Activated naive CD4-positive, alpha-beta T cell treated with anti-CD3 and anti-CD28 coated beads, Interleukin-2, amount 50 U/mL, for 24 hours (primary cell): Measurements from ENCODE around the gene BLNK.
A peak's percentile ranks its signal among the peaks of the same experiment; 100 is the strongest.
"Not testable (repeated sequence)": the region's sequence is repeated elsewhere in the genome, so short reads cannot be mapped to it uniquely, and the experiment has no call there.

Experiments used
- H3K27ac Mint-ChIP-seq: one replicate; pipeline ENCODE4 v1.8.0; 2021; ENCODE audit warnings: mild to moderate bottlenecking, mixed read lengths
- H3K27me3 Mint-ChIP-seq: one replicate; pipeline ENCODE4 v1.8.0; 2021; ENCODE audit warnings: mixed read lengths
- H3K36me3 Mint-ChIP-seq: one replicate; pipeline ENCODE4 v1.8.0; 2021; ENCODE audit warnings: mixed read lengths
- H3K4me1 Mint-ChIP-seq: one replicate; pipeline ENCODE4 v1.8.0; 2021; ENCODE audit warnings: mixed read lengths
- H3K4me3 Mint-ChIP-seq: one replicate; pipeline ENCODE4 v1.8.0; 2021; ENCODE audit warnings: mild to moderate bottlenecking, mixed read lengths
- H3K9me3 Mint-ChIP-seq: one replicate; pipeline ENCODE4 v1.8.0; 2021; ENCODE audit warnings: mixed read lengths

The BLNK gene

DNA sequence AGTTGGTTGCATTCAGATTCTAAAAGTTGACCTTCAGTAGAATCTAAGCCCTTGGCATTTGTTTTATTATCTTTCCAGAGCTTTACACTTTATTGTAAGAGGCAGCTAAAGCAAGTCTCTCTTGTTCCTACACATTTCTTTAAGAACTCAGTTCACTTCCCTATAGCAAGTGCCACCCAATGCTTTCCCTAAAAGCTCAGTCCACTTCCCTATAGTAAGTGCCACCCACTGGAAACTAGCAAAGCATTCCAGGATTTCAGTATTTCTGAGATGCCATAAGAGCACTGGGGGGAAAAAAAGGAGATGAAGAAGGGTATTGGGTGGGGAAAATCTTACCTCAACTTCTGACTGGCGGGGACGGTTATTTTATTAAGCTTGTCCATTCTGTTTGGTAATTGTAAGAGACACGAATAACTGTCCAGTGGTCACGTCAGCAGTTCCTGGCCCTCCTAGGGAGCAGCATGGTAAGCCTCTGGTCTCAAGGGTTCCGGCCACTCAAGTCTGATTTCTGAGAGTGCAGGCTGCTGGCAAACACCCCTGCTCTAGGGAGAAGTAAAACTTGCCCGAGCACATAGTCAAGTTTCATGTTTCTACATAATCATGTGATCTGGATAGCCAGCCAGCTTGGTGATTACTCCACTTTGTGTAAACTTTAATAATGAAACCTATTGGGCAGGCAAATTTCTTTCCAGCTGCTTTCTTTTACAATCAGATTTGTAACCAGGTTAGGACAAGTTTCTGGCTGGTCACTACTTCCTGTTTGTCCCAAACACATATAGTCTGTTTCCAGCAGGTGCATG lies at the start of gene BLNK:
TSS of gene BLNK (minus strand) at position 554 of the 800 bp plus-strand sequence. CDS start at position 383, 171 bp downstream.
- Mint-ChIP-seq H3K4me3 (no peak within 1 kb of the TSS), H3K4me1 (no peaks in the 10 kb centered on the region), H3K27ac (no peak within 1 kb of the TSS), H3K36me3 (no peaks in the 10 kb centered on the region), H3K9me3 (no peaks in the 10 kb centered on the region), H3K27me3 (peaks cover 2% of the 10 kb centered on the region)

DNA sequence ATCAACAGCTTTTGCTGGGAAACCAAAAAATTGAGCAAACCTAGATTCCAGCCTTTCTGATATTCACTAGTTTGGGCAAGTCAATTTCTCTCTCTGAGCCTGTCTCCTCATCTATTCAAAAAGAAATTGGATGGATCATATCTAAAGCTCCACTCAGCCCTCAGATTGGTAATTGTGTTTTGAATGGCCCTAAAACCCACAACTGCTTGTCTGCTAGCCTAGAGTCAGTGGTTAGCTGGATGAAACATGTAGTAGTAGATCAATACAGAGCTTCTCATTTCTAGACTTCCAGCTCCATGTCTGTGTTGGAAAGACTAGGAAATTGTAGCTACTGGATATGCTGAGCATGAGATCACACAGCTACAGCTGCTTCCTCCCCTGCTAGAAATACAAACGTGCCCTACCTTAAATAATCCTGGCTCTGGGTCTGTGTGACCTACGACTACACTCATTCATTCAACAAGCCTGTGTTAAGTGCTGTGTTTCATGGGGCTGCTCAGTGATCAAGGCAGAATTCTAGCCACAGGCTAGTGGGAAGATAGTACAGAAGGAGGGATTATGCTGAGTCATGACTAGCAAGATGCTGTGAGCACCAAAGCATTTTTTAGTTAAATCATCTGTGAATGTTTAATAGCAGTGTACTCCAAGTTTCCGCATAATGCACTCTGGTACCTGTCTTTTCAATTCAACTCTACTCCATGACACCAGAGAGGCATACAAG lies 48.5 kb upstream of the BLNK start:
- Mint-ChIP-seq H3K27me3 (peaks cover 3% of the 10 kb centered on the region), H3K4me3 (no peak overlapping the region), H3K9me3 (no peaks in the 10 kb centered on the region), H3K36me3 (no peaks in the 10 kb centered on the region), H3K4me1 (peaks cover 3% of the 10 kb centered on the region), H3K27ac (peak overlapping the region; percentile 14)

DNA sequence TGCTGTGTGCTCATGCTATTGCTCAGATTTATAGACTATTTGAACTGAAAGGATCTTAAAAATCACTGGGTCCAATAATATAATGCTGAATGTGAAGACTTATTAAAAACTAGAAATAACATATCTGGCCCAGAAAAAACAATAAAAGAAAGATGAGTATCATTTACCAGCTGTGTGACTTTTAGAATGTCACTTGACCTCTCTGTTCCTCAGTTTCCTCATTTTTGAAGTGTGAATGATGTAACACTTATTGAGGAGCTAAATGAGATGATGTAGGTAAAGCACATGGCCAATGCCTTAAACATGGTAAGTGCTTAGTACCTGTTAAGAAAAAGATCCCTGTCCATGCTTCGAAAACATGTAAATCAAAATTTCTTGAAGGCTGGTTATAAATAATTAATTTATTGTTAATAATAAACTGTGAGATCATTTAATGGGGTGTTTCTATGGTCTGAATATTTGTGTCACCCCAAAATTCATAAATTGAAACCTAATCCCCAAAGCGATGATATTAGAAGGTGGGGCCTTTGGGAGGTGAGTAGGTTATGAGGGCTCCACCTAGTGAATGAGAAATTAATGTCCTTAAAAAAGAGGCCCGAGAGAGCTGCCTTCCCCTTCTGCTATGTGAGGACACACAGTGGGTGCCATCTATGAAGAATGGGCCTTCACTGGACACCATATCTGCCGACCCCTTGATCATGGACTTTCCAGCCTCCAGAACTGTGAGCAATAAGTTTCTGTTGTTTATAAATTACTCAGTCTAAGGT lies 45.9 kb upstream of the BLNK start:
- no peak overlapping the region for H3K27ac Mint-ChIP-seq
- no peaks in the 10 kb centered on the region for H3K36me3 Mint-ChIP-seq
- peaks cover 3% of the 10 kb centered on the region for H3K27me3 Mint-ChIP-seq
- H3K9me3 Mint-ChIP-seq = no peaks in the 10 kb centered on the region
- peaks cover 3% of the 10 kb centered on the region for H3K4me1 Mint-ChIP-seq
- no peak overlapping the region for H3K4me3 Mint-ChIP-seq

DNA sequence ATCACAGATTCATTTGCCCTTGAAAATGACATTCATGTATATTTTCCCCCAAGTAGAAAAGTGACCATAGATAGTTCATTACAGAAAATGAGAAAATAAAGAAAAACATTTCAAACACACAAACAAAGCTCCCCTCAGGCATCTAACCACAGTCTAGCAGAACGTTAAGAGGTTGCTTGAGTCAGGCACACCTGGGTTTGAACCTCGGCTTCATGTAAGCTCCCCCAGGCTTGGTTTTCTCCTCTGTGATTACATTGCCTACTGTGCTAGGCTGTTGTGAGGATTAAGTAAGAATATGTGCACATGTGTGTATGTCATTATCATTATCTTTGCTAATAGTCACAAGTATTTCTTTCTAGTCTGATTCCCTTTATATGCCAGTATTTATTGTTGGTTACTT lies 42.0 kb upstream of the BLNK start:
- H3K4me3 Mint-ChIP-seq = no peak overlapping the region
- no peak overlapping the region for H3K27ac Mint-ChIP-seq
- H3K27me3 Mint-ChIP-seq = peaks cover 1% of the 10 kb centered on the region
- H3K4me1 Mint-ChIP-seq = peaks cover 3% of the 10 kb centered on the region
- no peaks in the 10 kb centered on the region for H3K36me3 Mint-ChIP-seq
- no peaks in the 10 kb centered on the region for H3K9me3 Mint-ChIP-seq

DNA sequence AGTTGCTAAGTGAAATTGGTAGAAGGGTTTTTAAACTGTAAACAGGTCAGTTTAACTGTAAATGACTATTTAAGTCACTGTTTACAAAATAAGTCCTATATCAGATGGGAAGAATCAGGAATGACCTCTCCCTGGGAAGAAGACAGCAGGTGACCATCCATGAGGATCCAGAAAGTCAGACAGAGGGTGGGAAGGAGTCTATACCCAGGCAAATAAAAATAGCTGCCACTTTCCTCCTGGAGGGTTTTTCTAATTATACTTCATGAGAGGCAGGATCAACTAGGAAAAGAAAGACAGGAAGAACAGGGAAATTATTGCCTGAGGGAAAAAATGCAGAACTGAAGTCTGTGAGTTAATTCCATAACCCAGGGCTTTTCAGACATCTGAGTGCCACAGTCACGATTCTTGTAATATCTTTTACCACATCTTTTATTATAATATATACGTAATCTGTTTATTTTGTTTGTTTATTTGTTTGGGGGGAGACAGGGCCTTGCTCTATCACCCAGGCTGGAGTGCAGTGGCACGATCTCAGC lies 39.9 kb upstream of the BLNK start:
- Mint-ChIP-seq H3K4me3 (no peak overlapping the region), H3K27ac (no peak overlapping the region), H3K9me3 (no peaks in the 10 kb centered on the region), H3K27me3 (peaks cover 1% of the 10 kb centered on the region), H3K4me1 (peaks cover 13% of the 10 kb centered on the region), H3K36me3 (no peaks in the 10 kb centered on the region)

DNA sequence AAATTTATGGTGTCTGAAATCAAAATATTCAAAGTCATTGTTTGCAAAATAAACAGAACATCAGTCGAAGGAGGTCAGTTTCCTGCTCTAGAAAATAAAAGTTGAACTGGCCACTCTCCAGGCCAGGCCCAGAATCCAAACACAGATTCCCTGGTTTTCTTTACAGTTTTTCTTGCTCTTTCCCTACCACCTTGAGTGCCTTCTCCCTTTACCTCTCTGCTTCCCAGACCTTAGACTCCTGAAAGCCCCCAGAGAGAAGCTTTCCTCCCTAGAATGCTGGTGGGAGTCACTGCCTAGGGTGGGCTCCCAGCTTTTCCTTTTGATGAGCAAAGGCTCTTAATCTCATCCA lies 38.9 kb upstream of the BLNK start:
- Mint-ChIP-seq H3K9me3 (no peaks in the 10 kb centered on the region), H3K27me3 (no peaks in the 10 kb centered on the region), H3K27ac (no peak overlapping the region), H3K4me3 (no peak overlapping the region), H3K36me3 (no peaks in the 10 kb centered on the region), H3K4me1 (peaks cover 19% of the 10 kb centered on the region)

DNA sequence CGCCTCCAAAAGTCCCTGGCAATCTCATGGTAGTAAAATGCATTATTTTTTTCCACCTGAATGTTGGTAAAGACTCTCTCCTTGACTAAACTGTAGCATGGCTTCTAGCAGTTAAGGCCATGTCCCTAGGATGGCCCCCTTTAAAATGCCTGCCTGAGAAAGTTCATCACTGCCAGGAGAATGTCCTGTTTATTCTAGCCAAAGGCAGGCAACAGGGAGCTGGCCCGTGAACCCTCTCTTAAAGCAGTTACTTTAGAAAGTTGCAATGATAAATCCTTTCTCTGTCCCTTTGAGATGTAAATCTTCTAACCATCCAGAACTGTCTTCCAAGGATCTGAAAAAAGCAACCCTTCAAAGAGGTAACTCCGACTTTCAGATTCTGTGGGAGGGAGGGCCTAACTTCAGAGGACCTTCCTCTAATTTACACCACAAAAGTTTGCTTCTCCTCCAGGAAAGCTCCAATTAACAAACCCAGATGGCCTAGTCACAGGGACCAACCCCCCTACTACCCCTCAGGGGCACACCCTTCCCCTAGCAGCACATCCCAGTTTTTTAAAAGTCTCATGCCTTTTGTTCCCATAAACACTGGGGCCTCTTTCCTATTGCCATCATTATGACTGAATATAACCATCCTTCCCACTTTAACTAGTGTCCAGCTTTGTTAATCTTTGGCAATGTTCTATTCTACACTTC lies 38.4 kb upstream of the BLNK start:
- no peaks in the 10 kb centered on the region for H3K9me3 Mint-ChIP-seq
- H3K27ac Mint-ChIP-seq = no peak overlapping the region
- H3K4me1 Mint-ChIP-seq = peaks cover 19% of the 10 kb centered on the region
- H3K27me3 Mint-ChIP-seq = no peaks in the 10 kb centered on the region
- no peaks in the 10 kb centered on the region for H3K36me3 Mint-ChIP-seq
- H3K4me3 Mint-ChIP-seq = no peak overlapping the region

DNA sequence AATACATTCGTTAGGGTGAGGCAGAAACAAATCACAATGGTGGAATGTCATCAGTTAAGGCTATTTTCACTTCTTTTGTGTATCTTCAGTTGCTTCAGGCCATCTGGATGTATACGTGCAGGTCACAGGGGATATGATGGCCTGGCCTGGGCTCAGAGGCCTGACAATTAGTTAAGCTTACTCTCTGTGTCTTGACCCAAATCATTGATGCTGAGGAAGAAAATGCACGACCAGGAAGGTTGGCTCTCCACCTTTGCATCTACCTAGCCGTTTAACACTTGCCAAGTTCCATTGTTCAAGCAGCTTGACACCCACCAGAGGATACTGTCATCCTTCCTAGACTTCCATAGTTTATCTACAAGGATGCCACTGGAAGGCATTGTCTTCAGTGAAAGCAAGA lies 37.5 kb upstream of the BLNK start:
- H3K27ac Mint-ChIP-seq, H3K27me3 Mint-ChIP-seq, H3K9me3 Mint-ChIP-seq, H3K4me3 Mint-ChIP-seq, H3K36me3 Mint-ChIP-seq: not testable (repeated sequence)
- H3K4me1 Mint-ChIP-seq = peaks cover 24% of the 10 kb centered on the region

DNA sequence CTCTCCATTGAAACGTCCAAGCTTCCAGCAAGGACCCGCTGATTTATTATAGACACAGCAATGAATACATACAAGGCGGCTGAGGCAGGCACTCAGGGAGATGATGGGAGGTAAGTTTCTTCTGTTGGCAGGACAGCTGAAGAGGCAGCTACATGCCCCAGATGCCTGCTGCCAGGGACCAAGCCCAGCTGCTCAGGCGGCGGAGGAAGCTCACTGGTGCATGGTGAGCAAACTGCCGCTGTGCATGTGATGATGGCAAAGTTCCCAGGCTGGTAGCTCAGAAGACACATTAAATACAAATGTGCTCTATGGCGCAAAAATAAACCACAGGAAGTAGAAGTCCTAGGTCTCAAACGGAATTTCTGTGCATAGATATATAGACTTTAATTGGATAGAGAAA lies 35.1 kb upstream of the BLNK start:
- H3K36me3 Mint-ChIP-seq = no peaks in the 10 kb centered on the region
- no peaks in the 10 kb centered on the region for H3K27me3 Mint-ChIP-seq
- peak overlapping the region; percentile 65 for H3K27ac Mint-ChIP-seq
- peak overlapping the region; percentile 47 for H3K4me3 Mint-ChIP-seq
- H3K4me1 Mint-ChIP-seq = peaks cover 36% of the 10 kb centered on the region
- H3K9me3 Mint-ChIP-seq = no peaks in the 10 kb centered on the region

DNA sequence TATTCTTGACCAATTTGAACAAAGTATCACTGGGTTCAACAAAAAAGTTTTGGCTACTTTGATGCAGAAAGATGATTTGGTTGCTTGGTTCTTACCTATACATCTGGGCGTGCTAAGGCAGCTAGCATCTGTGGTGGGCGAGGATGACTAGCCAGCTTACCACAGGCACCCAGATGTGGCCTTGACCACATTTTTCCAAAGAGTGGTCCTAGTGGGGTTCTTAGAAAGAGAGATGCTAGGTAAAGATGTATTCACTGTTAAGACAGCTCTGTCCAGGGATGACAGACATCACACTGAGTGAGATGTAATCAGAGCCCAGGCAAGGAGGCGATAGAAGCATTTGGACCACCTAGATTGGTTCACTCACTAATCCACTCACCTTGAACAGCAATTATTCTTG lies 33.6 kb upstream of the BLNK start:
- Mint-ChIP-seq H3K4me3 (no peak overlapping the region), H3K36me3 (no peaks in the 10 kb centered on the region), H3K27ac (no peak overlapping the region), H3K9me3 (no peaks in the 10 kb centered on the region), H3K4me1 (peaks cover 51% of the 10 kb centered on the region), H3K27me3 (no peaks in the 10 kb centered on the region)

DNA sequence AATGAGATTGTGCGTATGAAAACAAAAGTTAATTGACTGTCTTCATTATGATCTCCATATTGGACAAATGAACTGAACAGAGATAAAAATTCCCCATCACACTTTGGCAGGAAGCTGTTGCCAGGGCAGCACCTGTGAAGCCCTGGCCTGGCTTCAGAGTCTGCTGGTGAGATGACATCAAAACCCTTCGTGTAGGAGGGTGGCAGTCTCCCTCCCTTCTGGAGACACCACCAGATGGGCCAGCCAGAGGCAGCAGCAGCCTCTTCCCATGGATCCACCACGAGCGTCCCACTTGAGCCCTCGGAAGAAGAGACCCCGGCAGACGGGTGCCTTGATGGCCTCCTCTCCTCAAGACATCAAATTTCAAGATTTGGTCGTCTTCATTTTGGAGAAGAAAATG lies 32.9 kb upstream of the BLNK start, which contains the start of gene DNTT:
TSS of gene DNTT (plus strand) at position 205 of the 400 bp plus-strand sequence. CDS start at position 269, 64 bp downstream.
- Mint-ChIP-seq H3K4me1 (peaks cover 59% of the 10 kb centered on the region), H3K27ac (no peak within 1 kb of the TSS), H3K4me3 (no peak within 1 kb of the TSS), H3K9me3 (no peaks in the 10 kb centered on the region), H3K27me3 (no peaks in the 10 kb centered on the region), H3K36me3 (no peaks in the 10 kb centered on the region)

DNA sequence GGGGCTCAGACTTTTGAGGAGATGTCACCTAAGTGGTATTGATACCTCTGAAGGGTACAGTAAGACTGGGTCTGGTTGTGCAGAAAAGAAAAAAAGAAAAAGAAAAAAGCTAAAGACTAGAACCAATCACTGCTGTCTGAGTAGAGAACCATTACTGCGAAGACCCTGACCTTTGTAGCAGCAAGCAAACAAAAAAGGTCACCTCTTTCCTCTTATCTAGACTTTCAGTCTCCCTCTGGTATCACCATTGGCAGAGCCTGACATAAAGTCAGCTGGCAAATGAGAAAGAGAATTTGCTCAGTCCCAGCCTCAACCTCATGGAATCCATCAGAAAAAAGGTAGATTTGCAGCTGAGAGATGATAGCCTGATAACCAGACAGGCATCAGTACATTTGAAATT lies 30.2 kb upstream of the BLNK start:
- Mint-ChIP-seq H3K4me1 (peaks cover 79% of the 10 kb centered on the region), H3K4me3 (no peak overlapping the region), H3K9me3 (no peaks in the 10 kb centered on the region), H3K36me3 (no peaks in the 10 kb centered on the region), H3K27ac (no peak overlapping the region), H3K27me3 (no peaks in the 10 kb centered on the region)

DNA sequence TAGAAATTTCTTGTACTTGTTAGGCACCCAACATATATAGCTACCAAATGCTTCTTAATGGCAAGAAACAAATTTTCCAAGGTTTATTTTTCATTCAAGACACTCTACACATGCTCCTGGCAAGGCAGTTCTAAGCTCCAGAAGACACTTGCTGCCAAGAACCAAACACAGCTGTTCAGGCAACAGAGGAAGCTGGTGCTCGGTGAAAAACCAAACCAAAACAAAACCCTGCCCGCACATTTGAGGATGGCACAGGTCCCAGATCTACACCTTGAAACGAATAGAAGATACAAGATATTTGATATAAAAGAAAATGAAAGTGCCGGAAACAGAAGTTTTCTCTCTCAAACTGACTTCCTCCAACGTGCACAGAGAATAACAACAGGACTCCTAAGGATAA lies 28.0 kb upstream of the BLNK start:
- Mint-ChIP-seq H3K27me3 (no peaks in the 10 kb centered on the region), H3K9me3 (no peaks in the 10 kb centered on the region), H3K4me1 (peaks cover 84% of the 10 kb centered on the region), H3K4me3 (peak overlapping the region; percentile 73), H3K27ac (peak overlapping the region; percentile 91), H3K36me3 (no peaks in the 10 kb centered on the region)

DNA sequence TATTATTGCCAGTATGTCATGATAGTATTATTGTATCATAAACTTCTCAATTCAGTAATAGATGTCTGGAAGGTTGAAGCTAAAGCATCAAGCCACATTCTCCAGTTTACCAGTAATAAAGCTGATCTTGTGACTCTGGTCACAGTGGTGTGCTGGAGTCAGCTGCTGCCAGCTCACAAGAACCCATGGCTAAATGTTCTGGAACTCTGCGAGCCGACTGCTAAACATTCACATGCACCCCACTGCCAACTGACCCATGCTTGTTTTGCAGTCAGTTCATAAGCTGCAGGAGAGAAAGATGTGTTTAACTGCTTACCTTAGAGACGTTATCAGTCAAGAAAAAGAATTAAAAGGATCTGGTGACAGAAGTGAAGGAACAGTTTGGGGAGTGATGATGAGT lies 27.0 kb upstream of the BLNK start:
- H3K9me3 Mint-ChIP-seq = no peaks in the 10 kb centered on the region
- peaks cover 78% of the 10 kb centered on the region for H3K4me1 Mint-ChIP-seq
- peak overlapping the region; percentile 91 for H3K27ac Mint-ChIP-seq

DNA sequence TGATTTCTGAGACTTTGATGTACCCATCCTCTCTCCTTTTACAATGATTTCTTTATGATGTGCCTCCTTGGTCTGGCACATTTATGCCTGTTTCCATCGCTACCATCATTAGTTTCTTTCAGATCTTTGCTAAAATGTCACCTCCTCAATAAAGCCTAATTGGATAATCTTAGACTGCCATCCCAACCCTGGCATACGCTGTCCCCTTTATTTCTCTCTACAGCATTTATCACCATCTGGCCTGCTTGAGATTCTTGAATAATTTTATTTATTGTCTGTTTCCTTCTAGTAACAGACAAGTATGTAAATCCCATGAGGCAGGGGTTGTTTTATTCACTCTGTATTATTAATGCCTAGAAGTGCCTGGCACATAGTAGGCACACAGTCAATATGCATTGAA lies 26.1 kb upstream of the BLNK start:
- Mint-ChIP-seq H3K4me1 (peaks cover 76% of the 10 kb centered on the region), H3K36me3 (no peaks in the 10 kb centered on the region)

More for the DNA sequence above, 27.0 kb upstream of the BLNK start:
- no peaks in the 10 kb centered on the region for H3K36me3 Mint-ChIP-seq
- H3K27me3 Mint-ChIP-seq = no peaks in the 10 kb centered on the region
- H3K4me3 Mint-ChIP-seq = peak overlapping the region; percentile 48

More for the DNA sequence above, 26.1 kb upstream of the BLNK start:
- no peak overlapping the region for H3K4me3 Mint-ChIP-seq
- no peaks in the 10 kb centered on the region for H3K27me3 Mint-ChIP-seq
- H3K27ac Mint-ChIP-seq = no peak overlapping the region
- H3K9me3 Mint-ChIP-seq = no peaks in the 10 kb centered on the region
